Measurements from ENCODE around the gene ZBTB17.

- no peak for TF ChIP-seq CTCF (conservative IDR thresholded peaks at IDR 0.05; ENCODE audit: low read depth, low read length)
- no peak for TF ChIP-seq EZH2 (IDR thresholded peaks at IDR 0.05; ENCODE audit: low read length, unreplicated experiment)
These were observed 2.1 kb downstream of the ZBTB17 start for GRCh38 chr1:15973772-15974171.

Data from PC-3 (cell line).